ENCODE data around the gene RNASET2. TPM values are rescaled to one million over a fixed set of nuclear protein-coding genes. Genes with fewer than 3 reads are reported as not detected.
A peak's percentile ranks its signal among the peaks of the same experiment; 100 is the strongest.
"Not testable (repeated sequence)": the region's sequence is repeated elsewhere in the genome, so short reads cannot be mapped to it uniquely, and the experiment has no call there.

The RNASET2 gene
- total RNA-seq, 1 donor from 2014 or later: 16.4 TPM

GRCh38 chr6:166914952-166915351, 41.4 kb downstream of the RNASET2 start:
- ATAC-seq; intact Hi-C loops (cut with DNase I); DNase-seq (ENCODE audit: missing footprints): not testable (repeated sequence)

GRCh38 chr6:166911248-166911677, 45.1 kb downstream of the RNASET2 start:
- intact Hi-C loops (cut with DNase I): no loop called here
- ATAC-seq: no peak

GRCh38 chr6:166910601-166911000, 45.7 kb downstream of the RNASET2 start:
- intact Hi-C loops (cut with DNase I): no loop called here
- ATAC-seq (no peak), DNase-seq (ENCODE audit: missing footprints) (no peak)

More at GRCh38 chr6:166911248-166911677, 45.1 kb downstream of the RNASET2 start:
- no peak for DNase-seq (ENCODE audit: missing footprints)

GRCh38 chr6:166908811-166909210, 47.5 kb downstream of the RNASET2 start:
- intact Hi-C loops (cut with DNase I): no loop called here
- DNase-seq (ENCODE audit: missing footprints): no peak
- no peak for ATAC-seq

GRCh38 chr6:166907871-166908806, 48.2 kb downstream of the RNASET2 start:
- ATAC-seq (no peak), DNase-seq (ENCODE audit: missing footprints) (no peak)
- intact Hi-C loops (cut with DNase I): no loop called here

GRCh38 chr6:166907373-166907841, 48.9 kb downstream of the RNASET2 start:
- intact Hi-C loops (cut with DNase I): no loop called here
- ATAC-seq (no peak), DNase-seq (ENCODE audit: missing footprints) (no peak)

GRCh38 chr6:166906376-166907044, 49.8 kb downstream of the RNASET2 start:
- intact Hi-C loops (cut with DNase I): no loop called here
- ATAC-seq (no peak), DNase-seq (ENCODE audit: missing footprints) (no peak)

- DNase-seq (ENCODE audit: missing footprints) (no peak), ATAC-seq (no peak)
- intact Hi-C loops (cut with DNase I): no loop called here
Observed at GRCh38 chr6:166905505-166906134, 50.7 kb downstream of the RNASET2 start.

- ATAC-seq (no peak), DNase-seq (ENCODE audit: missing footprints) (no peak)
Observed at GRCh38 chr6:166905013-166905412, 51.3 kb downstream of the RNASET2 start.

GRCh38 chr6:166904101-166904746, 52.1 kb downstream of the RNASET2 start:
- ATAC-seq (no peak), DNase-seq (ENCODE audit: missing footprints) (no peak)

More at GRCh38 chr6:166905013-166905412, 51.3 kb downstream of the RNASET2 start:
- intact Hi-C loops (cut with DNase I): no loop called here

GRCh38 chr6:166903500-166903899, 52.9 kb downstream of the RNASET2 start:
- ATAC-seq: no peak
- no peak for DNase-seq (ENCODE audit: missing footprints)
- intact Hi-C loops (cut with DNase I): no loop called here

More at GRCh38 chr6:166904101-166904746, 52.1 kb downstream of the RNASET2 start:
- intact Hi-C loops (cut with DNase I): no loop called here

GRCh38 chr6:166903027-166903426, 53.3 kb downstream of the RNASET2 start:
- intact Hi-C loops (cut with DNase I): no loop called here
- ATAC-seq (no peak), DNase-seq (ENCODE audit: missing footprints) (no peak)

GRCh38 chr6:166902211-166902755, 54.1 kb downstream of the RNASET2 start:
- ATAC-seq (no peak), DNase-seq (ENCODE audit: missing footprints) (no peak)
- intact Hi-C loops (cut with DNase I): no loop called here

- no peak for DNase-seq (ENCODE audit: missing footprints)
- intact Hi-C loops (cut with DNase I): no loop called here
- ATAC-seq: no peak
Observed at GRCh38 chr6:166901626-166902025, 54.7 kb downstream of the RNASET2 start.

GRCh38 chr6:166900956-166901607, 55.3 kb downstream of the RNASET2 start:
- DNase-seq (ENCODE audit: missing footprints) (no peak), ATAC-seq (peak; percentile 16)
- intact Hi-C loops (cut with DNase I): no loop called here

- DNase-seq (ENCODE audit: missing footprints): no peak
- intact Hi-C loops (cut with DNase I): no loop called here
- ATAC-seq: no peak
Observed at GRCh38 chr6:166900130-166900708, 56.1 kb downstream of the RNASET2 start.

- ATAC-seq (no peak), DNase-seq (ENCODE audit: missing footprints) (no peak)
- intact Hi-C loops (cut with DNase I): no loop called here
Observed at GRCh38 chr6:166898910-166899309, 57.4 kb downstream of the RNASET2 start.

GRCh38 chr6:166894614-166895013, 61.7 kb downstream of the RNASET2 start:
- DNase-seq (ENCODE audit: missing footprints); ATAC-seq; intact Hi-C loops (cut with DNase I): not testable (repeated sequence)

Measured in Right ventricle myocardium inferior (tissue), 1 donor.